ENCODE data around the gene CDH4. TPM values are rescaled to one million over a fixed set of nuclear protein-coding genes. Genes with fewer than 3 reads are reported as not detected.

CDH4 gene
- total RNA-seq, 2 experiments from 2014 or later: 0.10 to 0.15 TPM

GRCh38 chr20:61366914-61367313, 114.9 kb downstream of the CDH4 start:
- Mint-ChIP-seq H3K4me1 (ENCODE audit: low read depth) (no peaks in the 10 kb centered on the region), H3K27ac (no peak overlapping the region), H3K27me3 (ENCODE audit: low read depth) (no peaks in the 10 kb centered on the region), H3K36me3 (ENCODE audit: low read depth) (no peaks in the 10 kb centered on the region), H3K4me3 (no peak overlapping the region), H3K9me3 (no peaks in the 10 kb centered on the region)
- DNase-seq: no peak
- CTCF ChIA-PET: no interaction called here
- intact Hi-C loops (cut with micrococcal nuclease): no loop called here

GRCh38 chr20:61369731-61370520, 117.9 kb downstream of the CDH4 start:
- CTCF ChIA-PET: interaction anchor here (0.7 kb wide), 1 partner anchor 55 kb away, joined by 3 read pairs; no protein-coding TSS in a partner anchor
- intact Hi-C loops (cut with micrococcal nuclease): no loop called here
- H3K4me3 Mint-ChIP-seq: no peak overlapping the region

GRCh38 chr20:61370841-61371303, 118.8 kb downstream of the CDH4 start:
- Mint-ChIP-seq H3K9me3 (no peaks in the 10 kb centered on the region), H3K4me1 (ENCODE audit: low read depth) (no peaks in the 10 kb centered on the region), H3K27ac (no peak overlapping the region), H3K27me3 (ENCODE audit: low read depth) (no peaks in the 10 kb centered on the region), H3K4me3 (no peak overlapping the region), H3K36me3 (ENCODE audit: low read depth) (no peaks in the 10 kb centered on the region)
- intact Hi-C loops (cut with micrococcal nuclease): no loop called here
- CTCF ChIA-PET: interaction anchor here (0.7 kb wide), 1 partner anchor 56 kb away, joined by 3 read pairs; no protein-coding TSS in a partner anchor
- no peak for DNase-seq

More at GRCh38 chr20:61369731-61370520, 117.9 kb downstream of the CDH4 start:
- DNase-seq: no peak
- Mint-ChIP-seq H3K9me3 (no peaks in the 10 kb centered on the region), H3K27me3 (ENCODE audit: low read depth) (no peaks in the 10 kb centered on the region), H3K36me3 (ENCODE audit: low read depth) (no peaks in the 10 kb centered on the region), H3K27ac (no peak overlapping the region), H3K4me1 (ENCODE audit: low read depth) (no peaks in the 10 kb centered on the region)

- CTCF ChIA-PET: no interaction called here
Observed at GRCh38 chr20:61371501-61372136, 119.6 kb downstream of the CDH4 start.

GRCh38 chr20:61372137-61373054, 120.3 kb downstream of the CDH4 start:
- H3K27ac Mint-ChIP-seq: no peak overlapping the region
- H3K9me3 Mint-ChIP-seq: no peaks in the 10 kb centered on the region
- DNase-seq: no peak
- CTCF ChIA-PET: no interaction called here
- H3K27me3 Mint-ChIP-seq (ENCODE audit: low read depth): no peaks in the 10 kb centered on the region
- H3K4me3 Mint-ChIP-seq: no peak overlapping the region
- H3K36me3 Mint-ChIP-seq (ENCODE audit: low read depth): no peaks in the 10 kb centered on the region
- intact Hi-C loops (cut with micrococcal nuclease): no loop called here
- H3K4me1 Mint-ChIP-seq (ENCODE audit: low read depth): no peaks in the 10 kb centered on the region

More at GRCh38 chr20:61371501-61372136, 119.6 kb downstream of the CDH4 start:
- Mint-ChIP-seq H3K27ac (no peak overlapping the region), H3K36me3 (ENCODE audit: low read depth) (no peaks in the 10 kb centered on the region), H3K27me3 (ENCODE audit: low read depth) (no peaks in the 10 kb centered on the region), H3K4me1 (ENCODE audit: low read depth) (no peaks in the 10 kb centered on the region), H3K9me3 (no peaks in the 10 kb centered on the region), H3K4me3 (no peak overlapping the region)
- DNase-seq: no peak
- intact Hi-C loops (cut with micrococcal nuclease): no loop called here

- Mint-ChIP-seq H3K4me1 (ENCODE audit: low read depth) (no peaks in the 10 kb centered on the region), H3K36me3 (ENCODE audit: low read depth) (no peaks in the 10 kb centered on the region), H3K9me3 (no peaks in the 10 kb centered on the region), H3K27ac (no peak overlapping the region), H3K4me3 (no peak overlapping the region), H3K27me3 (ENCODE audit: low read depth) (no peaks in the 10 kb centered on the region)
- DNase-seq: no peak
- intact Hi-C loops (cut with micrococcal nuclease): no loop called here
- CTCF ChIA-PET: no interaction called here
Observed at GRCh38 chr20:61373055-61373399, 121.0 kb downstream of the CDH4 start.

GRCh38 chr20:61373956-61374545, 122.0 kb downstream of the CDH4 start:
- Mint-ChIP-seq H3K27me3 (ENCODE audit: low read depth) (no peaks in the 10 kb centered on the region), H3K9me3 (no peaks in the 10 kb centered on the region), H3K27ac (no peak overlapping the region), H3K4me3 (no peak overlapping the region), H3K36me3 (ENCODE audit: low read depth) (no peaks in the 10 kb centered on the region), H3K4me1 (ENCODE audit: low read depth) (no peaks in the 10 kb centered on the region)
- intact Hi-C loops (cut with micrococcal nuclease): no loop called here
- DNase-seq: no peak
- CTCF ChIA-PET: no interaction called here

GRCh38 chr20:61376541-61377240, 124.6 kb downstream of the CDH4 start:
- Mint-ChIP-seq H3K9me3 (no peaks in the 10 kb centered on the region), H3K27me3 (ENCODE audit: low read depth) (no peaks in the 10 kb centered on the region), H3K27ac (no peak overlapping the region), H3K36me3 (ENCODE audit: low read depth) (no peaks in the 10 kb centered on the region), H3K4me3 (no peak overlapping the region), H3K4me1 (ENCODE audit: low read depth) (no peaks in the 10 kb centered on the region)
- CTCF ChIA-PET: no interaction called here
- DNase-seq: no peak
- intact Hi-C loops (cut with micrococcal nuclease): no loop called here

- CTCF ChIA-PET: no interaction called here
- H3K27me3 Mint-ChIP-seq (ENCODE audit: low read depth): no peaks in the 10 kb centered on the region
- no peaks in the 10 kb centered on the region for H3K36me3 Mint-ChIP-seq (ENCODE audit: low read depth)
- H3K27ac Mint-ChIP-seq: no peak overlapping the region
- H3K4me3 Mint-ChIP-seq: no peak overlapping the region
- peaks cover 2% of the 10 kb centered on the region for H3K9me3 Mint-ChIP-seq
- H3K4me1 Mint-ChIP-seq (ENCODE audit: low read depth): no peaks in the 10 kb centered on the region
- intact Hi-C loops (cut with micrococcal nuclease): no loop called here
- DNase-seq: no peak
Observed at GRCh38 chr20:61378694-61379355, 126.8 kb downstream of the CDH4 start.

- CTCF ChIA-PET: no interaction called here
- Mint-ChIP-seq H3K36me3 (ENCODE audit: low read depth) (no peaks in the 10 kb centered on the region), H3K27me3 (ENCODE audit: low read depth) (no peaks in the 10 kb centered on the region), H3K4me1 (ENCODE audit: low read depth) (no peaks in the 10 kb centered on the region), H3K9me3 (peaks cover 2% of the 10 kb centered on the region), H3K27ac (no peak overlapping the region), H3K4me3 (no peak overlapping the region)
- DNase-seq: no peak
- intact Hi-C loops (cut with micrococcal nuclease): no loop called here
Observed at GRCh38 chr20:61379898-61380544, 128.0 kb downstream of the CDH4 start.

GRCh38 chr20:61380545-61380915, 128.5 kb downstream of the CDH4 start:
- DNase-seq: no peak
- CTCF ChIA-PET: no interaction called here
- Mint-ChIP-seq H3K36me3 (ENCODE audit: low read depth) (no peaks in the 10 kb centered on the region), H3K9me3 (peaks cover 2% of the 10 kb centered on the region), H3K27ac (no peak overlapping the region), H3K27me3 (ENCODE audit: low read depth) (no peaks in the 10 kb centered on the region), H3K4me3 (no peak overlapping the region), H3K4me1 (ENCODE audit: low read depth) (no peaks in the 10 kb centered on the region)
- intact Hi-C loops (cut with micrococcal nuclease): no loop called here
